Activated T-helper 17 cell treated with anti-CD3 and anti-CD28 coated beads, Interleukin-2, amount 50 U/mL, for 72 hours (primary cell): ENCODE results near the gene AKT3. TPM values are rescaled to one million over a fixed set of nuclear protein-coding genes. Genes with fewer than 3 reads are reported as not detected.

ENCODE experiments used
- ATAC-seq: fragments of 150-1000 bp; cut with Tn5 transposase; replicated peaks from 2 replicates; pipeline ENCODE4 v1.10.0; 2021; ENCODE audit warnings: mild to moderate bottlenecking, moderate library complexity
- H3K27ac Mint-ChIP-seq: one replicate; pipeline ENCODE4 v1.8.0; 2022; ENCODE audit warnings: mixed read lengths
- H3K27me3 Mint-ChIP-seq: one replicate; pipeline ENCODE4 v1.8.0; 2022; ENCODE audit warnings: mixed read lengths
- H3K36me3 Mint-ChIP-seq: one replicate; pipeline ENCODE4 v1.8.0; 2022; ENCODE audit warnings: low read depth, mild to moderate bottlenecking, mixed read lengths
- H3K4me1 Mint-ChIP-seq: one replicate; pipeline ENCODE4 v1.8.0; 2022; ENCODE audit warnings: mixed read lengths
- H3K4me3 Mint-ChIP-seq: one replicate; pipeline ENCODE4 v1.8.0; 2022; ENCODE audit warnings: mild to moderate bottlenecking, mixed read lengths
- H3K9me3 Mint-ChIP-seq: one replicate; pipeline ENCODE4 v1.8.0; 2022; ENCODE audit warnings: mixed read lengths
- total RNA-seq, 2 donors: library from RNA; stranded (reverse); gene quantifications; one replicate each; pipeline ENCODE4 v1.2.3, GENCODE V29; 2022

Gene AKT3
- total RNA-seq, 2 donors from 2014 or later, result 32.2 to 53.2 TPM

- Mint-ChIP-seq H3K27me3 (no peaks in the 10 kb centered on the region), H3K27ac (no peak overlapping the region), H3K4me3 (no peak overlapping the region), H3K4me1 (no peaks in the 10 kb centered on the region), H3K9me3 (no peaks in the 10 kb centered on the region), H3K36me3 (peaks cover 24% of the 10 kb centered on the region)
- ATAC-seq, result no peak
These were observed 392.6 kb downstream of the AKT3 start for GRCh38 chr1:243457363-243457982.

GRCh38 chr1:243455760-243456651, 394.0 kb downstream of the AKT3 start:
- no peak overlapping the region for H3K27ac Mint-ChIP-seq

GRCh38 chr1:243454328-243454997, 395.6 kb downstream of the AKT3 start:
- Mint-ChIP-seq H3K4me3 (no peak overlapping the region), H3K4me1 (no peaks in the 10 kb centered on the region), H3K9me3 (no peaks in the 10 kb centered on the region), H3K27me3 (no peaks in the 10 kb centered on the region), H3K36me3 (peaks cover 8% of the 10 kb centered on the region), H3K27ac (no peak overlapping the region)
- no peak for ATAC-seq

More at GRCh38 chr1:243455760-243456651, 394.0 kb downstream of the AKT3 start:
- H3K9me3 Mint-ChIP-seq, result no peaks in the 10 kb centered on the region
- H3K27me3 Mint-ChIP-seq, result no peaks in the 10 kb centered on the region
- no peaks in the 10 kb centered on the region for H3K4me1 Mint-ChIP-seq
- H3K36me3 Mint-ChIP-seq, result peaks cover 14% of the 10 kb centered on the region
- no peak overlapping the region for H3K4me3 Mint-ChIP-seq
- no peak for ATAC-seq

GRCh38 chr1:243452092-243452491, 398.0 kb downstream of the AKT3 start:
- H3K9me3 Mint-ChIP-seq, result no peaks in the 10 kb centered on the region
- H3K36me3 Mint-ChIP-seq, result peaks cover 8% of the 10 kb centered on the region
- no peak for ATAC-seq
- no peaks in the 10 kb centered on the region for H3K4me1 Mint-ChIP-seq
- H3K4me3 Mint-ChIP-seq, result no peak overlapping the region
- H3K27ac Mint-ChIP-seq, result no peak overlapping the region
- no peaks in the 10 kb centered on the region for H3K27me3 Mint-ChIP-seq

- Mint-ChIP-seq H3K27me3 (no peaks in the 10 kb centered on the region), H3K4me1 (no peaks in the 10 kb centered on the region), H3K36me3 (no peaks in the 10 kb centered on the region), H3K4me3 (no peak overlapping the region), H3K9me3 (no peaks in the 10 kb centered on the region), H3K27ac (no peak overlapping the region)
- no peak for ATAC-seq
These were observed 400.7 kb downstream of the AKT3 start for GRCh38 chr1:243449373-243449772.

- Mint-ChIP-seq H3K4me3 (no peak overlapping the region), H3K27ac (no peak overlapping the region), H3K9me3 (no peaks in the 10 kb centered on the region), H3K4me1 (no peaks in the 10 kb centered on the region), H3K27me3 (no peaks in the 10 kb centered on the region), H3K36me3 (no peaks in the 10 kb centered on the region)
- no peak for ATAC-seq
These were observed 402.2 kb downstream of the AKT3 start for GRCh38 chr1:243447844-243448243.

GRCh38 chr1:243447347-243447746, 402.7 kb downstream of the AKT3 start:
- Mint-ChIP-seq H3K9me3 (no peaks in the 10 kb centered on the region), H3K4me1 (no peaks in the 10 kb centered on the region), H3K27ac (no peak overlapping the region), H3K27me3 (no peaks in the 10 kb centered on the region), H3K4me3 (no peak overlapping the region), H3K36me3 (no peaks in the 10 kb centered on the region)
- no peak for ATAC-seq

- Mint-ChIP-seq H3K27ac (no peak overlapping the region), H3K27me3 (no peaks in the 10 kb centered on the region), H3K4me3 (no peak overlapping the region), H3K9me3 (no peaks in the 10 kb centered on the region), H3K36me3 (no peaks in the 10 kb centered on the region), H3K4me1 (no peaks in the 10 kb centered on the region)
- no peak for ATAC-seq
These were observed 406.5 kb downstream of the AKT3 start for GRCh38 chr1:243443557-243443956.

GRCh38 chr1:243441601-243442000, 408.4 kb downstream of the AKT3 start:
- no peaks in the 10 kb centered on the region for H3K4me1 Mint-ChIP-seq
- H3K4me3 Mint-ChIP-seq, result no peak overlapping the region
- ATAC-seq, result no peak
- H3K27ac Mint-ChIP-seq, result no peak overlapping the region
- no peaks in the 10 kb centered on the region for H3K9me3 Mint-ChIP-seq
- no peaks in the 10 kb centered on the region for H3K27me3 Mint-ChIP-seq
- H3K36me3 Mint-ChIP-seq, result peaks cover 5% of the 10 kb centered on the region

GRCh38 chr1:243440406-243440805, 409.6 kb downstream of the AKT3 start:
- H3K36me3 Mint-ChIP-seq, result peaks cover 5% of the 10 kb centered on the region
- no peak for ATAC-seq
- no peaks in the 10 kb centered on the region for H3K4me1 Mint-ChIP-seq
- H3K27ac Mint-ChIP-seq, result no peak overlapping the region
- H3K4me3 Mint-ChIP-seq, result no peak overlapping the region
- H3K27me3 Mint-ChIP-seq, result no peaks in the 10 kb centered on the region
- H3K9me3 Mint-ChIP-seq, result no peaks in the 10 kb centered on the region

GRCh38 chr1:243438815-243439214, 411.2 kb downstream of the AKT3 start:
- no peak for ATAC-seq

More at GRCh38 chr1:243438815-243439214, 411.2 kb downstream of the AKT3 start:
- no peak overlapping the region for H3K4me3 Mint-ChIP-seq
- no peaks in the 10 kb centered on the region for H3K27me3 Mint-ChIP-seq
- H3K4me1 Mint-ChIP-seq, result no peaks in the 10 kb centered on the region
- no peak overlapping the region for H3K27ac Mint-ChIP-seq
- peaks cover 5% of the 10 kb centered on the region for H3K36me3 Mint-ChIP-seq
- H3K9me3 Mint-ChIP-seq, result no peaks in the 10 kb centered on the region

Other genes starting within 250 kb of the AKT3 start
- gene ZBTB18, start 201.0 kb upstream of the AKT3 start, total RNA-seq, result 1 to 10 TPM; 5.1 to 6.5 TPM